ENCODE measurements around the gene CCRL2.

DNA sequence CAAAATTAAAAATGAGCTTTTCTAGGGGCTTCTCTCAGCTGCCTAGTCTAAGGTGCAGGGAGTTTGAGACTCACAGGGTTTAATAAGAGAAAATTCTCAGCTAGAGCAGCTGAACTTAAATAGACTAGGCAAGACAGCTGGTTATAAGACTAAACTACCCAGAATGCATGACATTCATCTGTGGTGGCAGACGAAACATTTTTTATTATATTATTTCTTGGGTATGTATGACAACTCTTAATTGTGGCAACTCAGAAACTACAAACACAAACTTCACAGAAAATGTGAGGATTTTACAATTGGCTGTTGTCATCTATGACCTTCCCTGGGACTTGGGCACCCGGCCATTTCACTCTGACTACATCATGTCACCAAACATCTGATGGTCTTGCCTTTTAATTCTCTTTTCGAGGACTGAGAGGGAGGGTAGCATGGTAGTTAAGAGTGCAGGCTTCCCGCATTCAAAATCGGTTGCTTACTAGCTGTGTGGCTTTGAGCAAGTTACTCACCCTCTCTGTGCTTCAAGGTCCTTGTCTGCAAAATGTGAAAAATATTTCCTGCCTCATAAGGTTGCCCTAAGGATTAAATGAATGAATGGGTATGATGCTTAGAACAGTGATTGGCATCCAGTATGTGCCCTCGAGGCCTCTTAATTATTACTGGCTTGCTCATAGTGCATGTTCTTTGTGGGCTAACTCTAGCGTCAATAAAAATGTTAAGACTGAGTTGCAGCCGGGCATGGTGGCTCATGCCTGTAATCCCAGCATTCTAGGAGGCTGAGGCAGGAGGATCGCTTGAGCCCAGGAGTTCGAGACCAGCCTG lies 35.3 kb upstream of the CCRL2 start:
- TF ChIP-seq SMAD3 (CRISPR knock-in tag; IDR thresholded peaks at IDR 0.05; ENCODE audit: borderline replicate concordance) (no peak), ESRRA (CRISPR knock-in tag; IDR thresholded peaks at IDR 0.05; ENCODE audit: borderline replicate concordance) (no peak), FOXP1 (CRISPR knock-in tag; IDR thresholded peaks at IDR 0.05; ENCODE audit: borderline replicate concordance) (no peak), KAT7 (CRISPR knock-in tag; IDR thresholded peaks at IDR 0.05; ENCODE audit: borderline replicate concordance) (no peak), JUN (CRISPR knock-in tag; IDR thresholded peaks at IDR 0.05) (no peak), CREB1 (CRISPR knock-in tag; IDR thresholded peaks at IDR 0.05) (no peak), MXD4 (CRISPR knock-in tag; IDR thresholded peaks at IDR 0.05; ENCODE audit: borderline replicate concordance) (no peak)
- TF ChIP-seq, protein P1, sequence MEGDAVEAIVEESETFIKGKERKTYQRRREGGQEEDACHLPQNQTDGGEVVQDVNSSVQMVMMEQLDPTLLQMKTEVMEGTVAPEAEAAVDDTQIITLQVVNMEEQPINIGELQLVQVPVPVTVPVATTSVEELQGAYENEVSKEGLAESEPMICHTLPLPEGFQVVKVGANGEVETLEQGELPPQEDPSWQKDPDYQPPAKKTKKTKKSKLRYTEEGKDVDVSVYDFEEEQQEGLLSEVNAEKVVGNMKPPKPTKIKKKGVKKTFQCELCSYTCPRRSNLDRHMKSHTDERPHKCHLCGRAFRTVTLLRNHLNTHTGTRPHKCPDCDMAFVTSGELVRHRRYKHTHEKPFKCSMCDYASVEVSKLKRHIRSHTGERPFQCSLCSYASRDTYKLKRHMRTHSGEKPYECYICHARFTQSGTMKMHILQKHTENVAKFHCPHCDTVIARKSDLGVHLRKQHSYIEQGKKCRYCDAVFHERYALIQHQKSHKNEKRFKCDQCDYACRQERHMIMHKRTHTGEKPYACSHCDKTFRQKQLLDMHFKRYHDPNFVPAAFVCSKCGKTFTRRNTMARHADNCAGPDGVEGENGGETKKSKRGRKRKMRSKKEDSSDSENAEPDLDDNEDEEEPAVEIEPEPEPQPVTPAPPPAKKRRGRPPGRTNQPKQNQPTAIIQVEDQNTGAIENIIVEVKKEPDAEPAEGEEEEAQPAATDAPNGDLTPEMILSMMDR (IDR thresholded peaks at IDR 0.05) = no peak
- TF ChIP-seq, protein P2, sequence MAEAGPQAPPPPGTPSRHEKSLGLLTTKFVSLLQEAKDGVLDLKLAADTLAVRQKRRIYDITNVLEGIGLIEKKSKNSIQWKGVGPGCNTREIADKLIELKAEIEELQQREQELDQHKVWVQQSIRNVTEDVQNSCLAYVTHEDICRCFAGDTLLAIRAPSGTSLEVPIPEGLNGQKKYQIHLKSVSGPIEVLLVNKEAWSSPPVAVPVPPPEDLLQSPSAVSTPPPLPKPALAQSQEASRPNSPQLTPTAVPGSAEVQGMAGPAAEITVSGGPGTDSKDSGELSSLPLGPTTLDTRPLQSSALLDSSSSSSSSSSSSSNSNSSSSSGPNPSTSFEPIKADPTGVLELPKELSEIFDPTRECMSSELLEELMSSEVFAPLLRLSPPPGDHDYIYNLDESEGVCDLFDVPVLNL (CRISPR knock-in tag; IDR thresholded peaks at IDR 0.05; ENCODE audit: borderline replicate concordance, low read depth) = no peak
- TF ChIP-seq, protein P3, sequence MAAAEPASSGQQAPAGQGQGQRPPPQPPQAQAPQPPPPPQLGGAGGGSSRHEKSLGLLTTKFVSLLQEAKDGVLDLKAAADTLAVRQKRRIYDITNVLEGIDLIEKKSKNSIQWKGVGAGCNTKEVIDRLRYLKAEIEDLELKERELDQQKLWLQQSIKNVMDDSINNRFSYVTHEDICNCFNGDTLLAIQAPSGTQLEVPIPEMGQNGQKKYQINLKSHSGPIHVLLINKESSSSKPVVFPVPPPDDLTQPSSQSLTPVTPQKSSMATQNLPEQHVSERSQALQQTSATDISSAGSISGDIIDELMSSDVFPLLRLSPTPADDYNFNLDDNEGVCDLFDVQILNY (CRISPR knock-in tag; IDR thresholded peaks at IDR 0.05) = no peak
- TF ChIP-seq, protein P4, sequence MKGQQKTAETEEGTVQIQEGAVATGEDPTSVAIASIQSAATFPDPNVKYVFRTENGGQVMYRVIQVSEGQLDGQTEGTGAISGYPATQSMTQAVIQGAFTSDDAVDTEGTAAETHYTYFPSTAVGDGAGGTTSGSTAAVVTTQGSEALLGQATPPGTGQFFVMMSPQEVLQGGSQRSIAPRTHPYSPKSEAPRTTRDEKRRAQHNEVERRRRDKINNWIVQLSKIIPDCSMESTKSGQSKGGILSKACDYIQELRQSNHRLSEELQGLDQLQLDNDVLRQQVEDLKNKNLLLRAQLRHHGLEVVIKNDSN (CRISPR knock-in tag; IDR thresholded peaks at IDR 0.05) = no peak

All from WTC11 (cell line).